IgD-negative memory B cell (primary cell): ENCODE measurements around the gene IL1R1. TPM values are rescaled to one million over a fixed set of nuclear protein-coding genes. Genes with fewer than 3 reads are reported as not detected.
A peak's percentile ranks its signal among the peaks of the same experiment; 100 is the strongest.

Source experiments
- H3K27ac Mint-ChIP-seq, 3 donors: one replicate each; pipeline ENCODE4 v1.8.0; 2020 to 2022; ENCODE audit warnings: mild to moderate bottlenecking in 3 of 3, mixed read lengths in 3 of 3, moderate library complexity in 1 of 3
- H3K27me3 Mint-ChIP-seq: one replicate; pipeline ENCODE4 v1.8.0; 2021; ENCODE audit warnings: mixed read lengths
- H3K36me3 Mint-ChIP-seq: one replicate; pipeline ENCODE4 v1.8.0; 2020; ENCODE audit warnings: mild to moderate bottlenecking, mixed read lengths
- H3K4me1 Mint-ChIP-seq, 3 donors: one replicate each; pipeline ENCODE4 v1.8.0; 2020 to 2022; ENCODE audit warnings: mixed read lengths in 3 of 3, mild to moderate bottlenecking in 1 of 3
- H3K4me3 Mint-ChIP-seq, 4 donors: one replicate each; pipeline ENCODE4 v1.8.0; 2020 to 2022; ENCODE audit warnings: mild to moderate bottlenecking in 4 of 4, mixed read lengths in 4 of 4, moderate library complexity in 3 of 4
- H3K9me3 Mint-ChIP-seq, 3 donors: one replicate each; pipeline ENCODE4 v1.8.0; 2020 to 2021; ENCODE audit warnings: mixed read lengths in 3 of 3, mild to moderate bottlenecking in 1 of 3
- polyA plus RNA-seq: library from polyadenylated mRNA; unstranded; fragments of 300-500 nt; fragmentation: Illumina TruSeq; gene quantifications from one replicate; pipeline ENCODE4 v1.2.3, GENCODE V29; 2021

IL1R1 gene
- polyA plus RNA-seq, 1 donor from 2014 or later: not detected

- Mint-ChIP-seq H3K4me3 (no peak overlapping the region), H3K9me3 (peaks cover 0 to 15% (median 6%) of the 10 kb centered on the region in 3 donors), H3K27ac (no peak overlapping the region), H3K27me3 (peaks cover 37% of the 10 kb centered on the region), H3K4me1 (no peaks in the 10 kb centered on the region), H3K36me3 (no peaks in the 10 kb centered on the region)
Observed at GRCh38 chr2:102141011-102141943, 1.3 kb upstream of the IL1R1 start.

- peaks cover 39% of the 10 kb centered on the region for H3K27me3 Mint-ChIP-seq
- H3K9me3 Mint-ChIP-seq: peaks cover 6 to 30% (median 11%) of the 10 kb centered on the region in 3 donors
Observed at GRCh38 chr2:102142829-102143449, 393 bp downstream of the IL1R1 start.

GRCh38 chr2:102143450-102143985 lies 972 bp downstream of the IL1R1 start:
- Mint-ChIP-seq H3K4me1 (no peaks in the 10 kb centered on the region), H3K36me3 (no peaks in the 10 kb centered on the region), H3K4me3 (peak overlapping the region in 1 of 4 donors; percentile 73), H3K27ac (no peak overlapping the region), H3K9me3 (peaks cover 9 to 33% (median 13%) of the 10 kb centered on the region in 3 donors), H3K27me3 (peaks cover 40% of the 10 kb centered on the region)

More at GRCh38 chr2:102142829-102143449, 393 bp downstream of the IL1R1 start:
- Mint-ChIP-seq H3K4me3 (no peak overlapping the region), H3K27ac (no peak overlapping the region), H3K4me1 (no peaks in the 10 kb centered on the region), H3K36me3 (no peaks in the 10 kb centered on the region)

- H3K27ac Mint-ChIP-seq: no peak overlapping the region
- H3K4me1 Mint-ChIP-seq: no peaks in the 10 kb centered on the region
- H3K36me3 Mint-ChIP-seq: no peaks in the 10 kb centered on the region
- peaks cover 11 to 34% (median 19%) of the 10 kb centered on the region in 3 donors for H3K9me3 Mint-ChIP-seq
- no peak overlapping the region for H3K4me3 Mint-ChIP-seq
- peaks cover 38% of the 10 kb centered on the region for H3K27me3 Mint-ChIP-seq
Observed at GRCh38 chr2:102144128-102144527, 1.6 kb downstream of the IL1R1 start.

- no peaks in the 10 kb centered on the region for H3K4me1 Mint-ChIP-seq
- no peak overlapping the region for H3K27ac Mint-ChIP-seq
- no peak overlapping the region for H3K4me3 Mint-ChIP-seq
- H3K36me3 Mint-ChIP-seq: no peaks in the 10 kb centered on the region
- peaks cover 11 to 37% (median 21%) of the 10 kb centered on the region in 3 donors for H3K9me3 Mint-ChIP-seq
- H3K27me3 Mint-ChIP-seq: peaks cover 34% of the 10 kb centered on the region
Observed at GRCh38 chr2:102145107-102145506, 2.6 kb downstream of the IL1R1 start.

GRCh38 chr2:102145934-102146333 lies 3.4 kb downstream of the IL1R1 start:
- no peaks in the 10 kb centered on the region for H3K36me3 Mint-ChIP-seq
- H3K4me1 Mint-ChIP-seq: no peaks in the 10 kb centered on the region
- no peak overlapping the region for H3K4me3 Mint-ChIP-seq
- H3K9me3 Mint-ChIP-seq: peaks cover 11 to 32% (median 25%) of the 10 kb centered on the region in 3 donors
- peaks cover 30% of the 10 kb centered on the region for H3K27me3 Mint-ChIP-seq
- H3K27ac Mint-ChIP-seq: no peak overlapping the region

GRCh38 chr2:102147935-102148334 lies 5.4 kb downstream of the IL1R1 start:
- Mint-ChIP-seq H3K27ac (no peak overlapping the region), H3K9me3 (peaks cover 12 to 32% (median 25%) of the 10 kb centered on the region in 3 donors), H3K4me1 (no peaks in the 10 kb centered on the region), H3K36me3 (no peaks in the 10 kb centered on the region), H3K4me3 (no peak overlapping the region), H3K27me3 (peaks cover 16% of the 10 kb centered on the region)

GRCh38 chr2:102149243-102149642 lies 6.7 kb downstream of the IL1R1 start:
- no peak overlapping the region for H3K4me3 Mint-ChIP-seq
- no peak overlapping the region for H3K27ac Mint-ChIP-seq
- H3K9me3 Mint-ChIP-seq: peaks cover 10 to 32% (median 25%) of the 10 kb centered on the region in 3 donors
- H3K36me3 Mint-ChIP-seq: no peaks in the 10 kb centered on the region
- no peaks in the 10 kb centered on the region for H3K4me1 Mint-ChIP-seq
- peaks cover 4% of the 10 kb centered on the region for H3K27me3 Mint-ChIP-seq

- no peak overlapping the region for H3K4me3 Mint-ChIP-seq
- peaks cover 3% of the 10 kb centered on the region for H3K27me3 Mint-ChIP-seq
- H3K4me1 Mint-ChIP-seq: no peaks in the 10 kb centered on the region
- no peaks in the 10 kb centered on the region for H3K36me3 Mint-ChIP-seq
- H3K9me3 Mint-ChIP-seq: peaks cover 8 to 32% (median 25%) of the 10 kb centered on the region in 3 donors
- H3K27ac Mint-ChIP-seq: no peak overlapping the region
Observed at GRCh38 chr2:102149644-102150455, 7.3 kb downstream of the IL1R1 start.

- Mint-ChIP-seq H3K4me3 (peak overlapping the region in 1 of 4 donors; percentile 25), H3K27ac (peak overlapping the region in 1 of 3 donors; percentile 20), H3K9me3 (peaks cover 3 to 6% (median 4%) of the 10 kb centered on the region in 3 donors)
Observed at GRCh38 chr2:102154364-102154763, 11.8 kb downstream of the IL1R1 start.

GRCh38 chr2:102154946-102155702 lies 12.6 kb downstream of the IL1R1 start:
- no peak overlapping the region for H3K27ac Mint-ChIP-seq
- no peaks in the 10 kb centered on the region for H3K4me1 Mint-ChIP-seq

More at GRCh38 chr2:102154364-102154763, 11.8 kb downstream of the IL1R1 start:
- H3K36me3 Mint-ChIP-seq: no peaks in the 10 kb centered on the region
- H3K27me3 Mint-ChIP-seq: no peaks in the 10 kb centered on the region
- no peaks in the 10 kb centered on the region for H3K4me1 Mint-ChIP-seq

GRCh38 chr2:102155703-102156515 lies 13.4 kb downstream of the IL1R1 start:
- H3K36me3 Mint-ChIP-seq: no peaks in the 10 kb centered on the region
- H3K27me3 Mint-ChIP-seq: no peaks in the 10 kb centered on the region
- no peaks in the 10 kb centered on the region for H3K4me1 Mint-ChIP-seq
- H3K27ac Mint-ChIP-seq: no peak overlapping the region
- no peak overlapping the region for H3K4me3 Mint-ChIP-seq
- peaks cover 0 to 6% (median 3%) of the 10 kb centered on the region in 3 donors for H3K9me3 Mint-ChIP-seq

More at GRCh38 chr2:102154946-102155702, 12.6 kb downstream of the IL1R1 start:
- peaks cover 3 to 6% (median 4%) of the 10 kb centered on the region in 3 donors for H3K9me3 Mint-ChIP-seq
- no peaks in the 10 kb centered on the region for H3K36me3 Mint-ChIP-seq
- H3K4me3 Mint-ChIP-seq: no peak overlapping the region
- H3K27me3 Mint-ChIP-seq: no peaks in the 10 kb centered on the region

GRCh38 chr2:102158011-102158755 lies 15.6 kb downstream of the IL1R1 start:
- no peaks in the 10 kb centered on the region for H3K4me1 Mint-ChIP-seq
- H3K36me3 Mint-ChIP-seq: peaks cover 2% of the 10 kb centered on the region
- no peaks in the 10 kb centered on the region for H3K27me3 Mint-ChIP-seq
- no peak overlapping the region for H3K27ac Mint-ChIP-seq
- H3K4me3 Mint-ChIP-seq: no peak overlapping the region
- peaks cover 0 to 4% (median 0%) of the 10 kb centered on the region in 3 donors for H3K9me3 Mint-ChIP-seq
